Suppressor macrophage treated with lipopolysaccharide for 4 hours (primary cell): ENCODE results near the gene LARGE1.

Source experiments
- DNase-seq: peaks from one replicate; pipeline ENCODE4 v3.0.0-alpha.2; 2020

LARGE1 gene

GRCh38 chr22:33274214-33275072 lies 645.8 kb downstream of the LARGE1 start:
- peak; percentile 9 for DNase-seq

DNA sequence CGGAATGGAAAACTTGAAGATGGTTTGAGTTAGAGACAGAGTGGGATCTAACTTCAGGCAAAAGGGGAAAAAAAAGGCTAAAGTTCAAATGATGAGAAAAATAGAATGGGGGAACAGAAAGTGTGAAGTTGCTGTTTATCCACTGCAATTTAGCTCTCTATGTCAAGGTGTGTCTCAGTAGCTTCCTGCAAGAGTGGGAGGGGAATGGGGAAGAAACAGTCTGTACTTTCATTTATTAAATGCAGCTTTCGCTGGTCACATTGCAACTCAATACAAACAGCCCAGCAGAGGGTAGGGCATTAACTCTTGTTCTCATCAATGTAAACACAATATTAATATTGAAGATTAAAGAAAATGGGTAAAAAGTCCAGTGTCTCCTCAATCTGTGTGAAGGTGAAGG lies 647.4 kb downstream of the LARGE1 start:
- DNase-seq, result no peak

DNA sequence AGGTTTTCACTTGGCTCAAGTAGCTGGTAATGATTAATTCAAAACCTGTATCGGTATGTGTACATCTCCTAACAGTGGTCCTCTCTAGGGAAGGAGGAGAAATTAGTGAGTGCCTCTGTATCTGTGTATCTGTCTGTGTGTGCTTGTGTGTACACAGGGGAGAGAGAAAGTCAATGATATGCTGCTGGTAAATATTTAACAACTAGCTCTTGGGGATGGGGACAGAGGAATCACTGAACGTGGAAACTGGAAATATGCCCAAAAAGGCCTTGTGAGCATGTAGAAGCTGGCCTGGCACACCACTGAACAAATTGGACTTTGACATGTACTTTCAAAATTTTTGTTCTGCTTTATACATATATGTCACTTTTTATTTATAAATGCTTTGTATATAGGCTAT lies 648.1 kb downstream of the LARGE1 start:
- no peak for DNase-seq

DNA sequence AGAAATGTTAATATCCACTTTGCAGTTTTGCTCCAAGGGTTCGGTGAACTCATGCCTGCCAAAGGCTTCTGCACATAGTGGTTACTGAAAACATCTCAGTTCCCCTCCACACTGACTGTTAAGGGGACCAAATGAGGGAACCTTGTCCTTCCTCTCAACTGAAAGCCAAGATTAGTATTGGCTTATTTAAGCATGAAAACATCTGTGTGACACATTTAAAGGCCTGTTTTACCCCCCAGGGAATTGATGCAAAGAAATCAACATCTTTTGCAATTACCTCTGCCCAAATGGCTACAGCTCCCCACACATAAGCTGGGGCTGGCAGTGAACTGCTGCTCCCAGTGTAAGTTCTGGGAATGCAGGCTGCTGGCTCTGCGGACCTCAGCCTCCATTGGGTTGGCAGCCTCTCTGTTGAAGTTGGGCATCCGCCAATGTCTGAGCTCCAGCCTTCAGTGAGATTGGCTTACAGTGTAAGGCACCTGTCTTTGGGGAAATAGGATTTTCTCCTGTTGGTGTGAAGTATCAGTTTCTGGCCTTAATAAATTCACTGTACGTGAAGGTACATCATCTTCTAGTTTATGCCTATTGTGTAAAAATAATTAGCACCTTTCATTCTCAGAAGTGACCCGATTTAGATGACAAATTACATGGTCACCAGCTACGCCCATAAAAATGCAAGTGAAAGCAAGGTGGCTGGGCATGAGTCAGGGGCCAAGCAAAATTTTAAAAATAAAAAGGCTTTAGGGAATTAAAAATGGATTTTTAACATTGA lies 648.7 kb downstream of the LARGE1 start:
- no peak for DNase-seq

GRCh38 chr22:33270596-33270995 lies 649.7 kb downstream of the LARGE1 start:
- DNase-seq, result no peak

DNA sequence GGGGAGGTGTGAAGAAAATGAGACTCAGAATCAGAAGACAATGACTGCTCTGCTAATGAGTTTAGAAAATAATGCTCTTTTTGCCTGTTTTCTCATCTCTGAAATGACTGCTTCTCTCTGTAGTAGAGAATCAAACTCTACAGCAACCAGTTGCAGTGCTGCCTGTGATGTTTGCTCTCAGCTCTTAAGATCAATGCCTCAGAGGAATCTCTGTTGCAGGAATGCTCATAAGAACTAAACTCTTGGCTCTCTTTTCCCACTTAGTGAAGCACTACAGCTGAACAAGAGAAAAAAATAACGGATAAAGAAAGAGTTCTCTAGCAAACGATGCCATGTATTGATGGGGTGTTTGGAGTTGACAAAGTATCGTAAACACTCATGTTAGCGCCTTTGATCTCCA lies 658.6 kb downstream of the LARGE1 start:
- no peak for DNase-seq

- no peak for DNase-seq
These were observed 659.8 kb downstream of the LARGE1 start for GRCh38 chr22:33260498-33260897.

DNA sequence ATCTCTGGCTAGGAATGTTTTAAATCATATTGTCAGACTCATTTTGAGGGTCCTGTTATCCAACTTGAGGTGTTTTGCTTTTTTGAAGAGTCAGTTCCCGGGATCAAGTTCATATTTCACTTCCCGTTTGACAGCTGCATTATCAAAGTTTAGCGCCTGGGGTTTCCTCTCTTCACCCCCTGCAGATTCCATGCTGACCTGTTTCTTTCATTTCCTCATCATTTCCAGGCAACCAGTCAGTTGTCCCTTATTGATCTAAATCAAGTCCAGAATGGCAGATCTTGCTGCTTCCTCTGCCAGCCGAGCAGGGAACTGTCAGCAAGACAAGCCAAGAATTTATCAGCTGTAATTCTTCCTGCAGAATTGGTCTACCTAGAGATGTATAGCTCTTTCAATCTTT lies 664.5 kb downstream of the LARGE1 start:
- no peak for DNase-seq

- no peak for DNase-seq
These were observed 671.3 kb downstream of the LARGE1 start for GRCh38 chr22:33248948-33249347.

DNA sequence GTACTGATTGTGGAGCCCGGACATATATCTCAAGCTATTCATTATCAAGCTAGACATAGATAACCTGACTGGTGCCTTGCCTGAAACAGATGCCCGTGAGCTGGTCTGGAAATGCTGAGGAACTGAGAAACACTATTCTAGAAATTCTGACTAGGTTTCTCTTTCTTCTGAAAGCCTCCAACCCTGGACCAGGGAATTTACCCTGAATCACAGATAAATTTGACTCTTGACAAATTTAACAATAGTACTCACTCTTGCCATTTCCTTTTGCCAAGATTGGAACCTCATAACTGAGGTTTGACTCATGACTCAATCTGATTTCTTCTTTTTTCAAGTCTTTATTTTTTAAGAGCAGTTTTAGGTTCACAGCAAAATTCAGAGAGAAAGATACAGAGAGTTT lies 672.5 kb downstream of the LARGE1 start:
- no peak for DNase-seq

- no peak for DNase-seq
These were observed 678.2 kb downstream of the LARGE1 start for GRCh38 chr22:33242078-33242477.

DNA sequence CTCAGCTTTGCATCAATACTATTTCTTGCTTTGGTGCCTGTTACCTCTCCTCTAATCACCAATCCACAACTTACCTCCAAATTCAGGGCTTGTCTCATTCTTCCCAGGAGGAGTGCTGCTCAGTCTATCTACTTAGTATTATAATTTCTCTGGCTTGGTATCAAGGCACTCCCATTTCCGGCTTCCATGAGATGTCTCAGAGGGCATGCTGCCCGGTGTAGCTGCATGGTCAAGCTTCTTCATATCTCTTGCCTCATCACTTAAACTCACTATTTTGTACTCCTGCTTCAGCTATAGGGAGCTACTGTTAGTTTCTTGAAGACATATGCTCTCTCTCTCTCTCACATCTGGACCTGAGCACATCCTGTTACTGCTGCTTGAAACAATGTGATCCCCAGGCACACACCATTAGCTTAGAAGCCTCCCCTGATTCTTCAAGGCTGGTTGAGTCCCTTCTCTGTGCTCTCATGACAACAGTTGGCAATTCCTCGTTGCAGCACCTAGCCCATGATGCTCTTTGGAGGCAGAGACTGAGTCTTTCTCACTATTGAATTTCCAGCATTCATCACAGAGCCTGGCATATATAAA lies 679.3 kb downstream of the LARGE1 start:
- no peak for DNase-seq

- no peak for DNase-seq
These were observed 688.2 kb downstream of the LARGE1 start for GRCh38 chr22:33232071-33232470.

GRCh38 chr22:33227791-33228190 lies 692.5 kb downstream of the LARGE1 start:
- no peak for DNase-seq

- DNase-seq, result no peak
These were observed 695.4 kb downstream of the LARGE1 start for GRCh38 chr22:33224841-33225240.
